Dermis microvascular lymphatic vessel endothelial cell (primary cell): ENCODE measurements around the gene HPDL. TPM values are rescaled to one million over a fixed set of nuclear protein-coding genes. Genes with fewer than 3 reads are reported as not detected.

Source experiments
- DNase-seq, 2 donors: peaks; one replicate each; pipeline versions ENCODE4 v3.0.0 to v3.0.0-alpha.2; 2010; ENCODE audit warnings: low read depth in 2 of 2
- total RNA-seq: library from RNA; depleted of rRNA; stranded (reverse); fragments of >200 nt; gene quantifications from 2 replicates; pipeline ENCODE4 v1.2.1, GENCODE V29; 2014

HPDL gene
- total RNA-seq, 1 donor from 2014 or later = 1.7 TPM

GRCh38 chr1:45351508-45351907, 24.8 kb downstream of the HPDL start:
- no peak for DNase-seq

GRCh38 chr1:45353685-45354084, 27.0 kb downstream of the HPDL start:
- DNase-seq = no peak

DNA sequence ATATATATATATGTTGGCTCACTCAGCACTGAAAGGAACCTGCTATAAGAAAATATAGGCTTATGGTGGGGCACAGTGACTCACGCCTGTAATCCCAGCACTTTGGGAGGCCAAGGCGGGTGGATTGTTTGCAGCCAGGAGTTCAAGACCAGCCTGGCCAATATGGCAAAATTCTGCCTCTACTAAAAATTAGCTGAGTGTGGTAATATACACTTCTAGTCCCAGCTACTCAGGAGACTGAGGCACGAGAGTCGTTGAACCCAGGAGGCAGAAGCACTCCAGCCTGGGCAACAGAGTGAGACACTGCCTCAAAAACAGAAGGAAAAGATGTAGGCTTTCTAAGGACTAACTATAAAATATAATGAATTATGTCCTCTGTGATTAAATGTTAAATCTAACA, 28.1 kb downstream of the HPDL start:
- no peak for DNase-seq

- DNase-seq = peak in 1 of 2 donors; percentile 42
Observed at GRCh38 chr1:45355683-45356082, 29.0 kb downstream of the HPDL start.

DNA sequence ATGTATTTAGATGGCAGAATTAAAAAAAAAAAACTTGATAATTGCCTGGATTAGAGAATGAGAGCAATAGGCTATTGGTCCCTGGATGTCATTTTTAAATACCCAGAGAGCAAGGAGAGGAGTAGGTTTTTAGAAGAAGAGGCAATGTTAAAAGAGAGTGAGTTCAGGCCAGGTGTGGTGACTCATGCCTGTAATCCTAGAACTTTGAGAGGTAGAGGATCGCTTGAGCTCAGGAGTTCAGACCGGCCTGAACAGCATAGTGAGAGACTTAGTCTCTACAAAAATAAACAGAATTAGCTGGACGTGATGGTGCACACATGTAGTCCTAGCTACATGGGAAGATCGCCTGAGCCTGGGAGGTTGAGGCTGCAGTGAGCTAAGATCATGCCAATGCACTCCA, 29.5 kb downstream of the HPDL start:
- no peak for DNase-seq

DNA sequence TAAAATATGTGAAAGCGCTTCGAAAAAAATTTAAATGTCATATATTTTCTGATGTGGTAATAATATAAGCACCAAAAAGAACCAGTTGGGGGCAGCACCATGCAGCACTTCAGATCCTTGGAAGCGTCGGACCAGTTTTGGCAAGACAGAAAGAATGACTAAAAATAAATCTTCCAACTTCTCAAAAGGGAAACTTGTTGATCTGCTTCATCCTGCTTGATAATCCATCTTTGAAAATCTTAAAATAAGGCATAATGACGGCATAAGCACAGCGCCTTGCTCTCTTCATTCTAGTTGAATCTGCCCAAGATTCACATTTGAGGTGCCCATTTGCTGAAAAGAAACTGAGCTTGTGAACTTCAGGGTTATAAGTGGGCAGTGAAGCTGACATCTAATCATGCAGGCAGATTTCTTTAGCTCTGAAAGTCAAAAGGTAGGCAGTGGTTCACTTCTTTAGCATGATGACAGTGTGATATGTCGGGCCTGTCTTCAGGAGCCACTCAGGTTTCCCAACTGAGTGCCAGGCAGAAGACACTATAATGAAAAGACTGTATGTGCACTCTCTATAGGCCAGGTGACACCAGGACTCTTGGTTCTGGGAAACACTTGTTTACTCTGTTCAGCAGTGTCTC, 33.3 kb downstream of the HPDL start:
- DNase-seq = peak; percentile 62 to 77

DNA sequence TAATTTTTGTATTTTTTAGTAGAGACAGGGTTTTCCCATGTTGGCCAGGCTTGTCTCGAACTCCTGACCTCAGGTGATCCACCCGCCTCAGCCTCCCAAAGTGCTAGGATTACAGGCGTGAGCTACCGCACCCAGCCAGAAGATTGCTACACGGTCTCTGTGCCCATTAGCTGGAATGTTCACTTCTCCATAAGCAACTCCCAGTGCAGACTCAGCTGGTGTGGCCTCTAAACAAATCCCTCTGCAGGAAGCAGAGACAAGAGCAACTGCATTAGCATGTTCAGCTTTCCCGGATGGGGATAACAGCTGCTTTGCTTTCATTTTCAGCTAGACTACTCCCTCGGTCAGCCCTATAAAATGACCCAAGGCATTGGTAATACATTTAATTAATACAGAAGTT, 34.3 kb downstream of the HPDL start:
- DNase-seq = peak; percentile 57 to 77

DNA sequence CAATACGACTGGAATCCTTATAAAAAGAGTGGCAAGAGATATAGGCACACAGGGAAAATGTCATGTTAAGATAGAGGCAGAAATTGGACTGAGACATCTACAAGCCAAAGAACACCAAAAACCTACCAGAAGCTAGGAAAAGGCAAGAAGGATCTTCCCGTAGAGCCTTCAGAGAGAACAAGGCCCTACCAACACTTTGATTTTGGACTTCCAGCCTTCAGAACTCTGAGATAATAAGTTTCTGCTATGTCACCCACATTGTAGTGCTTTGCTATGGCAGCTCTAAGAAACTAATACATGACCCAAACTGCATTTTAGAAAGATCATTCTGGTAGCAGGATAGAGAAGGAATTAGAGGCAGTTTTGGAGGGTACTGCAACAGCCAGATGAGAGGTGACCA, 37.6 kb downstream of the HPDL start:
- no peak for DNase-seq

- DNase-seq = no peak
Observed at GRCh38 chr1:45365051-45365450, 38.4 kb downstream of the HPDL start.

- no peak for DNase-seq
Observed at GRCh38 chr1:45370575-45370974, 43.9 kb downstream of the HPDL start.

DNA sequence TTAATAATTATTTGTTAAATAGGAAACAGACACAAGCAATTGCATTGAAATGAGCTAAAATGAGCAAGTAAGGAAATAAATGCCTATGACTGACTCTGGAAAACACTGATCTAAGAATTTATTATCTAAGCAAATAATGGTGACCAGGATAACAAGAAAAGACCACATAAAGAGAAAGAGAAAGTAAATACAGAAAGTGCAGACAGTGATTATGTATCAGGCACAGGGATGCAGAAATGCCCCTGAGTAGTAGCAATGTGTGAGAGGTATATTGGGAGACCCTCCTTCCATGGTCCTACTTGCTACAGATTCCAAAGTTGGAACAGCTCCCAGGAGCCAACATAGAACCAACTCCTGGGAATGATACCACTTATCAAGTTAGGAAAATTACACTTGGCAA, 46.9 kb downstream of the HPDL start:
- DNase-seq = no peak

DNA sequence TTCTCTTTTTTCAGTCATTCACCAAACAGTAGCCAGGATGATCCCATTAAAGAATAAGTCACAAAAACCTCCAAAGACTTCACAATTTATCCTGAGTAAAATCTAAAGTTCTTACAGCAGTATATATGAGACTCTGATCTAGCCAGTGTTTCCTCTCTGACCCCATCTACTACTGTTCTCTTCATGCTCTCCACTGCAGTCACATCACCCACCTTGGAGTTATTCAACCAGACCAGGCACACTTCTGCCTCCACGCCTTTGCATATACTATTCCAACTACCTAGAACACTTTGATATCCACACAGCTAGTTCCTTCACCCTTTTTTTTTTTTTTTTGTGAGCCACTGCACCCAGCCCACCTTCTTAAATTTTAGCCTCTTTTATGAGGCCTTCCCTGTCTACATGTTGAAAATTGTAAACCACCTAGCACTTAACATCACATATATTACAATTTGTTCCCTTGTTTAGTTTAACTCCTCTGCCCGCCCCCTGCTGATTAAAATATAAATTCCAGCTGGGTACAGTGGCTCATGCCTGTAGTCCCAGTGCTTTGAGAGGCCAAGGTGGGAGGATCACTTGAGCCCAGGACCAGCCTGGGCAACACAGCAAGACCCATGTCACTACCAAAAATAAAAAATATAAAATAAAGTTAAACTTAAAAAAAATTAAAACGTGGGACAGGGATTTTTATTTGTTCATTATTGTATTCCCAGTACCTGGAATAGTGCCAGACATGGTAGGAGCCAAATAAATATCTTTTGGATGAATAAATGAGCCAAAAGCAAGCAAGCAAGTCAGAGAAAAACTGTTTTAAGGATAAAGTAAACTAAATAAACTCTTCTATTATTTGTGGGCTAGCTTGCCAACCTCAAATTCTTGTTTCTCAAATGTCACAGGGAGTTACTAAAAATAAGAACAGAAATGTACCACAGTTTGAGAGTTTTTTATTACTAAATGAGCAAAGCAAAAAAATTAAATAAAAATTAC, 48.7 kb downstream of the HPDL start:
- no peak for DNase-seq

- no peak for DNase-seq
Observed at GRCh38 chr1:45378184-45378583, 51.5 kb downstream of the HPDL start.

Other genes with a start within 250 kb of the HPDL start
- 3.7 and 14.7 TPM in 2 replicates for gene ZSWIM5, start 120.3 kb upstream of the HPDL start, total RNA-seq
- gene TOE1, start 13.3 kb downstream of the HPDL start, total RNA-seq = 15.1 and 18.2 TPM in 2 replicates
- 8.2 and 9.9 TPM in 2 replicates for gene MUTYH, start 13.5 kb downstream of the HPDL start, total RNA-seq
- gene TESK2, start 164.3 kb downstream of the HPDL start, total RNA-seq = 4.2 and 5.9 TPM in 2 replicates
- 0.25 and 0.64 TPM in 2 replicates for gene CCDC163, start 173.2 kb downstream of the HPDL start, total RNA-seq
- gene MMACHC, start 173.4 kb downstream of the HPDL start, total RNA-seq = 1.2 and 1.3 TPM in 2 replicates
- gene PRDX1, start 195.0 kb downstream of the HPDL start, total RNA-seq = 625 and 802 TPM in 2 replicates
- 185 and 277 TPM in 2 replicates for gene AKR1A1, start 223.9 kb downstream of the HPDL start, total RNA-seq